ENCODE data around the gene ID2.
"Not testable (repeated sequence)": the region's sequence is repeated elsewhere in the genome, so short reads cannot be mapped to it uniquely, and the experiment has no call there.

ID2 gene

GRCh38 chr2:8685697-8686358, 4.0 kb downstream of the ID2 start:
- DNase-seq (ENCODE audit: low read depth) = peak; percentile 65

- DNase-seq (ENCODE audit: low read depth) = no peak
These were observed 10.1 kb downstream of the ID2 start for GRCh38 chr2:8691859-8692437.

DNA sequence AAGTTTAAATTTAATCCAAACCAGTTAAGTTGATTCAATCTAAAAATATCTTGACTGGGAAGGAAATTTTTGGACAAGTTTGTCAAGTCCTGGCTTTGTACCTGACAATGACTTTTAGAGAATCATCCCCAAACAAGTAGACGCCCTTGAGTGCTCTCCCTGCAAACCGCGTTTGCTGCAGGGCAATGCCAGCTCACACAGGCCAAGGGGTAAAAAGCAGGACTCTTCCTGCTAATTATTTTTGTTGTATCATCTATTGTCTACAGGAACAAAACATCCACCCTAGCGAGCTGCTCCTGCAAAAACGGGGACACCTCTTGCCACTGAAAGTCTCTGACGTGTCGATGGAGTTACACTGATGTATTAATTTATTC, 10.9 kb downstream of the ID2 start:
- no peak for DNase-seq (ENCODE audit: low read depth)

- no peak for DNase-seq (ENCODE audit: low read depth)
These were observed 11.4 kb downstream of the ID2 start for GRCh38 chr2:8693157-8693821.

GRCh38 chr2:8694737-8695136, 12.9 kb downstream of the ID2 start:
- no peak for DNase-seq (ENCODE audit: low read depth)

DNA sequence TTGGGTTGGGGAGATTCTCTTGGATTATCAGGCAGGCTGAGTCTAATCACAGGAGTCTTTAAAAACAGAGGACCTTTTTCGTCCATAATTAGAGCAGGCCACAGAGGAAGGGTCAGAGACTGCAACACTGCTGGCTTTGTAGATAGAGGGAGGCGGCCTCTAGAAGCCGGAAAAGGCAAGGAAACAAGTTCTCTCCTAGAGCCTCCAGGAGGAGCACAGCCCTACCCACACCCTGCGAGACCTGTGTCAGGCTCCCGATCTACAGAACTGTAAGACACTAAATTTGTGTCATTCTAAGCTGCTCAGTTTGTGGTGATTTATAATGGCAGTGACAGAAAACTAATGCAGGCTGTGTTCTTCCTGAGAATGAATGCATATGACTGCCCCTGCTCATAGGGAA, 15.3 kb downstream of the ID2 start:
- DNase-seq (ENCODE audit: low read depth) = no peak

GRCh38 chr2:8699839-8700238, 18.0 kb downstream of the ID2 start:
- no peak for DNase-seq (ENCODE audit: low read depth)

- DNase-seq (ENCODE audit: low read depth) = no peak
These were observed 20.0 kb downstream of the ID2 start for GRCh38 chr2:8701681-8702379.

GRCh38 chr2:8704906-8705305, 23.1 kb downstream of the ID2 start:
- DNase-seq (ENCODE audit: low read depth) = no peak

- DNase-seq (ENCODE audit: low read depth) = no peak
These were observed 27.8 kb downstream of the ID2 start for GRCh38 chr2:8709611-8710010.

DNA sequence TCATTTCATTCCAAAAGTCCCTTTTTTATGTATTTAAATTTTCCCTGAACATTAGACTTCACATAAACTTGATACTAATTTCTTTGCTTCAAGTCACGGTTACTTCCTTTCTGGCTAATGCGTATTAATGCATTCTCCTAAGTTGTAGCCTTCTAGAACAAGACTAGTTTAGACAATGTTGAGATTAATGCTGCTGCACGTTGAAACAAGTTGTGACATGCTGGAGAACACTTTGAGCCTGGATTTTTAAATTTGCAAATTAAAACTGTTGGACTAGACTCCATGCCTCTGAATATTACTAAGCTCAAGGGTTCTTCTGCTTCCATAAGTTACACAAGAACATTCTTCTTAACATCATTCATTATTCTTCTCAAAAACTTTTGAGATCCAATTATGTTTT, 29.1 kb downstream of the ID2 start:
- DNase-seq (ENCODE audit: low read depth) = no peak

- no peak for DNase-seq (ENCODE audit: low read depth)
These were observed 32.4 kb downstream of the ID2 start for GRCh38 chr2:8714283-8714682.

- DNase-seq (ENCODE audit: low read depth) = no peak
These were observed 33.1 kb downstream of the ID2 start for GRCh38 chr2:8714971-8715370.

DNA sequence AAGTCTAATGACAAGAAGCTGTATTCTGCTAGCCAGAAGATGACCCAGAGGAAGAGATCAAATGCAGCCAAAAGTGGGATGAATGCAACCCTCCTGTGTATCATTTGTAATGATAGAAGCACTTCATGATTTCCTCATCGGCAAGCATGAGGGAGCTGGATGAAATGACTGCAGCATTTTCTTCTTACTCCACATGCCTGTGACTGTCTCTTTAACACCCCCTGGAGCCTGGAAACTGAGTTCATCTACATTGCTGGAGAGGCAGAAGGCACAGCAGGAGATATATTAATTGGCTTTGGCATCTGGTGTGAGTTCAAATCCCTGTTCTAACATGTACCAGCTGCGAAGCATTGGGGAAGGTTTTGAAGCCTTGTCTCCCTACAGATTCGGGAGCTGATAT, 37.7 kb downstream of the ID2 start:
- DNase-seq (ENCODE audit: low read depth) = no peak

DNA sequence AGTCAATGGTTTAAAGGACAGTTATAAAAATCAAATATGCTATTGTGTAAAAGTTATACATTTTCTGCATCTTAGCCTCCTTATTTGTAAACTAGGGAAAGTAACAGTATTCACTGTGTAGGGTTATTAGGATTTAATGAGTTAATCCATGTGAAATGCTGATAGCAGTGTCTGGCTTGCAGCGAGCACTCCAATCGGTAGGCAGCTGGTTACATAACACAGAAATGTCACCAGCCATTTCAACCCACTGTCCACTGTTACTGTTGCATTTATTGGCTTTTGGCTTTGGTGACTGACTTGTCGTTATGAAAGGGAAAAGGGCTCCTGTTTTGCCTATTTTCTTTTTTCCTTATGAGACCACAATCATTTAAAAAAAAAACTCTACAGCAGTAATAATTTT, 38.9 kb downstream of the ID2 start:
- DNase-seq (ENCODE audit: low read depth) = no peak

GRCh38 chr2:8721410-8721809, 39.6 kb downstream of the ID2 start:
- no peak for DNase-seq (ENCODE audit: low read depth)

DNA sequence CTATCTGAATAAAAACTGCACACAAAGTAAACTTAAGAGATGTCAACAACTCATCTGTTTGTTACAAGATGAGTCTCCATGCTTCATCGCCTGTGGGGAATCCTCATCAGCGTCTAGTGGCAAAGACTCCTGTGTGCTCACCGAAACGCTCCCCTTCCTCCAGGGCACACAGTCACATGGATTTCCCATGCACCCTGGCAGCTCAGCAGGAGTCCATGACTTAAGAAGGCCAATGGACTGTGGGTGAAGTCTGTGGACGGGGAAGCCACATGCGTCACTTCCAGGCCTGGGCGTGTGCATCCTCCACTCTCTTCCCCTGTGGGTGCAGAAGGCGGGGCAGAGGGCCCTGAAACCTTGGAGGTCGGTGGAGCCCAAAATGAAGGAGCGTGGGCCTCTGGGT, 41.1 kb downstream of the ID2 start:
- DNase-seq (ENCODE audit: low read depth) = no peak

DNA sequence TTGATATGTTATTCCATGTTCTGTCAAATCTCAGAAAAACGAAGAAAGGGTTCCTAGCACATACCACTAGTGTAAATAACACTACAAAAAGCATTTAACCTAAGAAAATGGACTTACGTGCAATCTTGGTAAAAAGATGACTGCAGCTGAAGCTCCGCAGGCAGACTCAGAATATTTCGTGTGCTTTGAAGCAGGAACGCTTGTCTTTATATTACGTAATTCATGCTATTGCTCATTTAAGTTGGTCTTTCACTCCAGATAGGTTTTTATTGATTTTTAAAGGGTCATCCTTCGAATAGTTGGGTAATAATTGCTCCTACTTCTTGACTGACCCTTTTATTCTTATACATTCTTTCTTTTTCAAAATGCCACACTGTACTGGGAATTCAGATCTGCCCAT, 44.0 kb downstream of the ID2 start:
- DNase-seq (ENCODE audit: low read depth) = no peak

DNA sequence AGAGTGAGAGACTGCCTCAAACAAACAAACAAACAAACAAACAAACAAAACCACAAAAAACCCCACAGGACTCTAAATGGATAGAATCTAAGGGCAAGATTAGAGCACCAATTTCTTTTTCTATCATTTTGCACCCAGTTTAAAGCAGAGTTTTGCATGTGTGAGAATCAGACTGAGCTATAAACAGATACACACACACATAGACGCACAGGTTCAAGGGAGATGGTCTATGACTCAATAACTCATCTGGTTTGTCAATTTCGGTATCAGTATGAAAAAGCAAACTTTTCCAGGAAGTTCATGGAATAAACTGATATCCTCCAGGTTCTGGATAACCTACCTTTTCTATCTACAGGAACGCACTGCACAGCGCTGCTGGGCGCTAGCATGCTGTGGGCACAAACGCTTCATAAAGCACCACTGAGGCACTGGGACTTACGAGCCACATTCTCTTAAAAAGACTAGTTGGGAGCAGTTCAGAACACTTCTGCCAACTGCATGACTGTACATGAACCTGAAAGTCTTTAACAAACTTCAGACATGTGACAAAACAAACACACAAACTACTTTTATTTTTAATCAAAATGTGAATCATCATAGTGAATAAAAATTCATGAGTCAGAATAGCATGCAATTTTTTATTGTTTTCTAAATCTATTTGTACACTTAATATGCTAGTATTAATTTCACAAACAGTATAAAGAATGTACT, 46.6 kb downstream of the ID2 start:
- no peak for DNase-seq (ENCODE audit: low read depth)

GRCh38 chr2:8729101-8729500, 47.2 kb downstream of the ID2 start:
- DNase-seq (ENCODE audit: low read depth) = not testable (repeated sequence)

DNA sequence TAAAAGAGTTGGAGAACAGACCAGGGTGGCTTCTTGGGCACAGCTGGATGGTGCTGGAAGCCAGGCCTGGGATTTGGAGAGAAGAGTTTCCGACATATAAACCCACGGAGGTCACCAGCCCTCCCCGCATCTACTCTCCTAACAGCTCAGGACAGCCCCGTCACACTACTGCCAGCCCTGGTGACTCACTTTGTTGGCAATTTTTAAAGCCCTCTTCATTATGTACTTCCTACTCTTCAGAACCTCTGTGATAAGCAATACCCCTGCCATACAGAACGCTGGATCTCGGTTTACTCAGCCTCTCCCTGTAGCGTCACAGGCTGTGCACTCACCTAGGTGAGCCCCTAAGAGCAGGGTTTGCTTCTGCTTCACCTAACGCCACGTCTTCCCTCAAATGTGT, 48.1 kb downstream of the ID2 start:
- DNase-seq (ENCODE audit: low read depth) = no peak

- DNase-seq (ENCODE audit: low read depth) = no peak
These were observed 50.7 kb downstream of the ID2 start for GRCh38 chr2:8732601-8733000.
